IMR-90 (cell line): ENCODE results near the gene DUSP2. TPM values are rescaled to one million over a fixed set of nuclear protein-coding genes. Genes with fewer than 3 reads are reported as not detected.

Experiments used
- ATAC-seq: fragments of 200-7000 bp; cut with Tn5 transposase; 2 replicates; pipeline ENCODE4 v1.9.1; 2020; ENCODE audit warnings: low read depth, mild to moderate bottlenecking, moderate library complexity
- BruUV-seq: library from RNA; stranded (reverse); fragments of 400-500 nt; replicated peaks from 2 replicates; lab custom pipeline; 2021; lab: Mats Ljungman, UMichigan
- CTCF ChIA-PET: fragments of 300-600 bp; formaldehyde crosslinking; extraction: SDS; loops from one replicate; lab custom pipeline; 2021; ENCODE audit warnings: antibody characterized with exemption; lab: Yijun Ruan, JAX
- POLR2A ChIA-PET: fragments of 300-600 bp; sonication (Branson Sonifier 250); formaldehyde crosslinking; loops from one replicate; lab custom pipeline; 2022; ENCODE audit warnings: antibody characterized with exemption; ENCODE audit not compliant: unreplicated experiment; lab: Charles Lee
- DNase-seq: peaks from one replicate; pipeline ENCODE4 v3.0.0; 2013
- H2AFZ ChIP-seq: replicated peaks from 2 replicates; pipeline ENCODE3; 2013; ENCODE audit warnings: low read length, mild to moderate bottlenecking; ENCODE audit not compliant: poor library complexity
- H2AK5ac ChIP-seq: 2 replicates; pipeline ENCODE4 v1.6.1; 2013; ENCODE audit warnings: low read depth, low read length, inconsistent platforms
- H2AK9ac ChIP-seq: replicated peaks from 2 replicates; pipeline ENCODE3; 2013; ENCODE audit warnings: mild to moderate bottlenecking, low read depth, low read length, moderate library complexity; ENCODE audit not compliant: poor library complexity
- H2BK120ac ChIP-seq: 2 replicates; pipeline ENCODE4 v1.6.1; 2013; ENCODE audit warnings: low read depth, low read length, inconsistent platforms
- H2BK15ac ChIP-seq: 3 replicates; pipeline ENCODE4 v1.6.1; 2013; ENCODE audit warnings: low read depth, low read length, inconsistent platforms
- H2BK20ac ChIP-seq: 2 replicates; pipeline ENCODE4 v1.6.1; 2013; ENCODE audit warnings: low read depth, mild to moderate bottlenecking, inconsistent platforms, low read length, moderate library complexity
- H2BK5ac ChIP-seq: 2 replicates; pipeline ENCODE4 v1.6.1; 2013; ENCODE audit warnings: mild to moderate bottlenecking, low read depth, low read length, inconsistent platforms; ENCODE audit not compliant: poor library complexity, severe bottlenecking
- H3K14ac ChIP-seq: replicated peaks from 2 replicates; pipeline ENCODE4 v1.6.1; 2013; ENCODE audit warnings: low read depth, low read length, inconsistent platforms
- H3K18ac ChIP-seq: 2 replicates; pipeline ENCODE4 v1.6.1; 2013; ENCODE audit warnings: low read depth, low read length, control low read depth
- H3K23ac ChIP-seq: 2 replicates; pipeline ENCODE4 v1.6.1; 2013; ENCODE audit warnings: low read depth, low read length, inconsistent platforms
- H3K27ac ChIP-seq: 2 replicates; pipeline ENCODE4 v1.5.1; 2013; ENCODE audit warnings: mild to moderate bottlenecking, control low read depth, low read length; ENCODE audit not compliant: insufficient read depth
- H3K27me3 ChIP-seq: 2 replicates; pipeline ENCODE4 v1.6.1; 2013; ENCODE audit warnings: low read length; ENCODE audit not compliant: control insufficient read depth, insufficient read depth
- H3K36me3 ChIP-seq: 2 replicates; pipeline ENCODE4 v1.6.1; 2013; ENCODE audit warnings: low read length, mixed read lengths; ENCODE audit not compliant: control insufficient read depth, insufficient read depth
- H3K4ac ChIP-seq: 2 replicates; pipeline ENCODE4 v1.6.1; 2013; ENCODE audit warnings: low read depth, low read length, inconsistent platforms
- H3K4me1 ChIP-seq: 2 replicates; pipeline ENCODE4 v1.6.1; 2013; ENCODE audit warnings: low read length, mixed read lengths; ENCODE audit not compliant: control insufficient read depth, insufficient read depth
- H3K4me2 ChIP-seq: 2 replicates; pipeline ENCODE4 v1.6.1; 2013; ENCODE audit warnings: low read depth, mild to moderate bottlenecking, control low read depth, low read length, moderate library complexity
- H3K4me3 ChIP-seq: 2 replicates; pipeline ENCODE4 v1.5.1; 2013; ENCODE audit warnings: low read depth, mild to moderate bottlenecking, control low read depth, low read length, moderate library complexity; ENCODE audit not compliant: insufficient read depth
- H3K56ac ChIP-seq: 2 replicates; pipeline ENCODE4 v1.6.1; 2013; ENCODE audit warnings: low read length, inconsistent platforms; ENCODE audit not compliant: insufficient read depth; ENCODE audit errors: extremely low read depth
- H3K79me1 ChIP-seq, 2 experiments: 2 replicates each; pipeline ENCODE4 v1.6.1; 2013; ENCODE audit warnings: low read length in 2 of 2, inconsistent platforms in 1 of 2, low read depth in 1 of 2
- H3K9ac ChIP-seq: 2 replicates; pipeline ENCODE4 v1.6.1; 2013; ENCODE audit warnings: low read depth, low read length, control low read depth
- H3K9me1 ChIP-seq: 2 replicates; pipeline ENCODE4 v1.6.1; 2013; ENCODE audit warnings: low read length, inconsistent platforms; ENCODE audit not compliant: insufficient read depth
- H3K9me3 ChIP-seq: 2 replicates; pipeline ENCODE4 v1.6.1; 2013; ENCODE audit warnings: low read length; ENCODE audit not compliant: control insufficient read depth, insufficient read depth
- H4K20me1 ChIP-seq: 2 replicates; pipeline ENCODE4 v1.6.1; 2013; ENCODE audit warnings: low read length, inconsistent platforms; ENCODE audit not compliant: insufficient read depth
- H4K5ac ChIP-seq: 2 replicates; pipeline ENCODE4 v1.6.1; 2013; ENCODE audit warnings: mild to moderate bottlenecking, low read depth, low read length, control low read depth
- H4K8ac ChIP-seq, 2 experiments: 2 replicates each; pipeline ENCODE4 v1.6.1; 2013; ENCODE audit warnings: low read depth in 2 of 2, low read length in 2 of 2, control low read depth in 1 of 2, inconsistent platforms in 1 of 2
- H4K91ac ChIP-seq: 2 replicates; pipeline ENCODE4 v1.6.1; 2013; ENCODE audit warnings: low read depth, low read length, inconsistent platforms; ENCODE audit not compliant: insufficient read depth
- CEBPB ChIP-seq: IDR thresholded peaks from 2 replicates; pipeline ENCODE4 v1.6.1; 2012; ENCODE audit warnings: low read depth, low read length, improper control_type of control experiment
- CHD1 ChIP-seq: IDR thresholded peaks from 2 replicates; pipeline ENCODE4 v1.6.1; 2012; ENCODE audit warnings: low read depth, low read length, improper control_type of control experiment
- FOS ChIP-seq: fragments of 150-350 bp; IDR thresholded peaks from 2 replicates; pipeline ENCODE4 v1.6.1; 2016; ENCODE audit warnings: low read depth, low read length
- MAFK ChIP-seq: IDR thresholded peaks from 2 replicates; pipeline ENCODE4 v1.6.1; 2012; ENCODE audit warnings: low read depth, low read length, improper control_type of control experiment
- MAZ ChIP-seq: IDR thresholded peaks from 2 replicates; pipeline ENCODE4 v1.6.1; 2012; ENCODE audit warnings: low read depth, mild to moderate bottlenecking, low read length, improper control_type of control experiment, moderate library complexity, borderline replicate concordance
- MXI1 ChIP-seq: IDR thresholded peaks from 2 replicates; pipeline ENCODE4 v1.6.1; 2012; ENCODE audit warnings: low read depth, mild to moderate bottlenecking, low read length, moderate library complexity, borderline replicate concordance
- NFE2L2 ChIP-seq: fragments of 150-350 bp; IDR thresholded peaks from 2 replicates; pipeline ENCODE4 v1.6.1; 2016; ENCODE audit warnings: low read depth, mild to moderate bottlenecking, low read length
- POLR2A ChIP-seq: IDR thresholded peaks from 2 replicates; pipeline ENCODE4 v1.6.1; 2012; ENCODE audit warnings: mild to moderate bottlenecking, low read depth, low read length
- RAD21 ChIP-seq: IDR thresholded peaks from 2 replicates; pipeline ENCODE4 v1.6.1; 2012; ENCODE audit warnings: low read length, improper control_type of control experiment
- RCOR1 ChIP-seq: IDR thresholded peaks from 2 replicates; pipeline ENCODE4 v1.6.1; 2012; ENCODE audit warnings: mild to moderate bottlenecking, low read length, improper control_type of control experiment; ENCODE audit not compliant: insufficient replicate concordance
- SMC3 ChIP-seq: fragments of 150-350 bp; IDR thresholded peaks from 2 replicates; pipeline ENCODE4 v1.6.1; 2016; ENCODE audit warnings: low read depth, mild to moderate bottlenecking, antibody characterized with exemption, low read length, moderate library complexity
- WGBS, 2 experiments: methylation state at CpG; one replicate each; pipeline versions ENCODE4 v1.1.5 to v1.1.7; 2013; ENCODE audit warnings: missing lambda C conversion rate in 2 of 2; ENCODE audit not compliant: insufficient read length in 1 of 2; ENCODE audit errors: extremely low coverage in 2 of 2; 5-methylcytosine and 5-hydroxymethylcytosine counted together
- dilution Hi-C: fragments of 300-500 bp; cut with HindIII; formaldehyde crosslinking; loops from one replicate; pipeline ENCODE4 v1.14.3; 2018; ENCODE audit warnings: low sequenced_read_pairs; ENCODE audit not compliant: unreplicated experiment
- in situ Hi-C: fragments of 300-500 bp; cut with MboI; formaldehyde crosslinking; loops from 3 replicates; pipeline ENCODE4 v1.14.3; 2019; ENCODE audit warnings: low sequenced_read_pairs, inconsistent platforms, mixed read lengths
- intact Hi-C: fragments of 100-400 bp; cut with micrococcal nuclease; formaldehyde crosslinking; loops from 2 replicates; pipeline ENCODE4 v1.10.0; 2022
- polyA plus RNA-seq, 3 experiments: library from polyadenylated mRNA; depleted of rRNA; stranded (reverse); fragments of >200 nt; gene quantifications; 2 replicates each; pipeline ENCODE4 v1.2.3, GENCODE V29; 2012; ENCODE audit warnings: low replicate concordance in 1 of 3
- total RNA-seq: library from RNA; depleted of rRNA; stranded (reverse); fragments of >200 nt; gene quantifications from 2 replicates; pipeline ENCODE4 v1.2.3, GENCODE V29; 2012
- TF ChIP-seq, protein P1 (sequence below): conservative IDR thresholded peaks from 2 replicates; pipeline ENCODE4 v1.5.1; 2012; ENCODE audit warnings: mild to moderate bottlenecking, low read depth, low read length, improper control_type of control experiment
- TF ChIP-seq, protein P2 (sequence below): fragments of 150-350 bp; IDR thresholded peaks from 2 replicates; pipeline ENCODE4 v1.6.1; 2017; ENCODE audit warnings: mild to moderate bottlenecking, antibody characterized with exemption, low read length, low read depth

The DUSP2 gene
- total and polyA plus RNA-seq, 2 of the 4 experiments (the other 2 are of a cell fraction) = 1.8 to 3.8 TPM

DNA sequence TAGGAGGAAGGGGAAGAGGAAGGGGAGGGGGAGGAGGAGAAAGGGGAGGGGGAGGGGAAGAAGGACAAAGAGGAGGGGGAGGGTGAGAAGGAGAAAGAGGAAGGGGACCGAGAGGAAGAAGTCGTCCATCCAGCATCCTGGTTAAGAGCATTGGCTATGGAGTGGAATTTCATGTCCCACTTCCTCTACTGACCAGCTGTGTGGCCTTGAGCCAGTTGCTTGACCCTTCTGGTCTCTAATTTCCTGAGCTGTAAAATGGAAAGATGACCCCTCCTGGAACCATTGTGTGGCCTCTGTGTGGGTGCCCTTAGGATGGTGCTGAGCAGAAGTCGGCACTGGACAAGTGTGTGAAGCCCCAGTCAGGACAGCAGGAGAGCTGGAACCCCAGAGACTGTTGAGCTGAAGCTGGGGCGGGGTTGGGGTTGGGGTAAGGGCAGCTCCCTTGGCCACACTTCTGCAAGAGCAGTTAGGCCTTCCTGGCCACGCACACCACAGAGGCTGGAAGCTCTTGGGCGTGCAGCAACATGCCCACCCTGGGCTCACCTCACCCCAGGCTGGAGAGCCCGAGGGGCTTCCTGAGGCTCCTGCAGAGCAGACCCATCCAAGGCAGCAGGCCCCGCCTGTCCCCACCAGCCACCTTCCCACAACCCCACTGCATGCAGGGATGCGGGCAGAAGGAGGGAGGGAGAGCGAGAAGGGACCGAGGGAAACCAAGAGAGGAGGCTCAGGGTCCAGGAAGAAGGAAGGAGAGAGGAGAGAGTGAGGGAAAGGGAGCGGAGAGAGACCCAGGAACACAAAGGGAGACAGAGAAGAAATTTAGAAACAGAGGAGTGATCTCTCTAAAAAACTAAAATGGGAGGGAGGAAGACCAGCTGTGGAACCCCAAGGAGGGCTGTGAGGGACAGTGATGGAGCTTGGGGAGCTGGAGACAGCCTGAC lies 45.1 kb downstream of the DUSP2 start:
- Histone ChIP-seq H4K20me1 (no peaks in the 10 kb centered on the region), H2BK15ac (no peak overlapping the region), H2AFZ (no peak overlapping the region), H3K4me1 (peaks cover 2% of the 10 kb centered on the region; the same call in 1 of the 2 replicates), H2AK5ac (no peak overlapping the region), H3K4ac (no peak overlapping the region), H2BK20ac (no peak overlapping the region), H3K18ac (no peak overlapping the region), H3K79me1 (no peaks in the 10 kb centered on the region), H4K5ac (no peak overlapping the region), H2BK5ac (no peak overlapping the region), H4K91ac (no peak overlapping the region), H3K4me3 (no peak overlapping the region), H3K27ac (no peak overlapping the region), H4K8ac (no peak overlapping the region), H3K14ac (no peak overlapping the region), H3K9me1 (no peaks in the 10 kb centered on the region), H3K36me3 (no peaks in the 10 kb centered on the region), H3K56ac (no peak overlapping the region), H3K4me2 (no peak overlapping the region), H3K9ac (no peak overlapping the region), H3K9me3 (peaks cover 6% of the 10 kb centered on the region), H2BK120ac (no peak overlapping the region), H3K27me3 (peaks cover 16% of the 10 kb centered on the region), H3K23ac (no peak overlapping the region), H2AK9ac (no peak overlapping the region)
- CTCF ChIA-PET = interaction anchor here (1.2 kb wide), 1 partner anchor 17 kb away, joined by 4 read pairs; no protein-coding TSS in a partner anchor
- intact Hi-C loops = no loop called here
- POLR2A ChIA-PET = no interaction called here
- no peak for DNase-seq
- no TSS peak for BruUV-seq
- WGBS, 2 experiments = no CpG with 5 or more reads among the region's 12 CpGs
- dilution Hi-C loops = no loop called here
- no peak for TF ChIP-seq SMC3
- TF ChIP-seq CHD1 = no peak
- TF ChIP-seq POLR2A = no peak
- no peak for TF ChIP-seq MAZ
- TF ChIP-seq RAD21 = no peak
- no peak for TF ChIP-seq FOS
- TF ChIP-seq MAFK = no peak
- TF ChIP-seq RCOR1 = no peak
- TF ChIP-seq, protein P1, sequence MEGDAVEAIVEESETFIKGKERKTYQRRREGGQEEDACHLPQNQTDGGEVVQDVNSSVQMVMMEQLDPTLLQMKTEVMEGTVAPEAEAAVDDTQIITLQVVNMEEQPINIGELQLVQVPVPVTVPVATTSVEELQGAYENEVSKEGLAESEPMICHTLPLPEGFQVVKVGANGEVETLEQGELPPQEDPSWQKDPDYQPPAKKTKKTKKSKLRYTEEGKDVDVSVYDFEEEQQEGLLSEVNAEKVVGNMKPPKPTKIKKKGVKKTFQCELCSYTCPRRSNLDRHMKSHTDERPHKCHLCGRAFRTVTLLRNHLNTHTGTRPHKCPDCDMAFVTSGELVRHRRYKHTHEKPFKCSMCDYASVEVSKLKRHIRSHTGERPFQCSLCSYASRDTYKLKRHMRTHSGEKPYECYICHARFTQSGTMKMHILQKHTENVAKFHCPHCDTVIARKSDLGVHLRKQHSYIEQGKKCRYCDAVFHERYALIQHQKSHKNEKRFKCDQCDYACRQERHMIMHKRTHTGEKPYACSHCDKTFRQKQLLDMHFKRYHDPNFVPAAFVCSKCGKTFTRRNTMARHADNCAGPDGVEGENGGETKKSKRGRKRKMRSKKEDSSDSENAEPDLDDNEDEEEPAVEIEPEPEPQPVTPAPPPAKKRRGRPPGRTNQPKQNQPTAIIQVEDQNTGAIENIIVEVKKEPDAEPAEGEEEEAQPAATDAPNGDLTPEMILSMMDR = no peak
- TF ChIP-seq, protein P2, sequence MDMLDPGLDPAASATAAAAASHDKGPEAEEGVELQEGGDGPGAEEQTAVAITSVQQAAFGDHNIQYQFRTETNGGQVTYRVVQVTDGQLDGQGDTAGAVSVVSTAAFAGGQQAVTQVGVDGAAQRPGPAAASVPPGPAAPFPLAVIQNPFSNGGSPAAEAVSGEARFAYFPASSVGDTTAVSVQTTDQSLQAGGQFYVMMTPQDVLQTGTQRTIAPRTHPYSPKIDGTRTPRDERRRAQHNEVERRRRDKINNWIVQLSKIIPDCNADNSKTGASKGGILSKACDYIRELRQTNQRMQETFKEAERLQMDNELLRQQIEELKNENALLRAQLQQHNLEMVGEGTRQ = no peak
- no peak for TF ChIP-seq MXI1
- TF ChIP-seq CEBPB = no peak
- no peak for TF ChIP-seq NFE2L2
- in situ Hi-C loops = loop anchor here (25.0 kb wide), 1 partner anchor 88 kb away; no protein-coding TSS in a partner anchor
- ATAC-seq = no peak
